Pons (tissue), 1 donor: Measurements from ENCODE around the gene CPN2.

Experiments
- DNase-seq: peaks from one replicate; pipeline ENCODE4 v3.0.0-alpha.2; 2016; ENCODE audit warnings: low spot score

CPN2 gene

DNA sequence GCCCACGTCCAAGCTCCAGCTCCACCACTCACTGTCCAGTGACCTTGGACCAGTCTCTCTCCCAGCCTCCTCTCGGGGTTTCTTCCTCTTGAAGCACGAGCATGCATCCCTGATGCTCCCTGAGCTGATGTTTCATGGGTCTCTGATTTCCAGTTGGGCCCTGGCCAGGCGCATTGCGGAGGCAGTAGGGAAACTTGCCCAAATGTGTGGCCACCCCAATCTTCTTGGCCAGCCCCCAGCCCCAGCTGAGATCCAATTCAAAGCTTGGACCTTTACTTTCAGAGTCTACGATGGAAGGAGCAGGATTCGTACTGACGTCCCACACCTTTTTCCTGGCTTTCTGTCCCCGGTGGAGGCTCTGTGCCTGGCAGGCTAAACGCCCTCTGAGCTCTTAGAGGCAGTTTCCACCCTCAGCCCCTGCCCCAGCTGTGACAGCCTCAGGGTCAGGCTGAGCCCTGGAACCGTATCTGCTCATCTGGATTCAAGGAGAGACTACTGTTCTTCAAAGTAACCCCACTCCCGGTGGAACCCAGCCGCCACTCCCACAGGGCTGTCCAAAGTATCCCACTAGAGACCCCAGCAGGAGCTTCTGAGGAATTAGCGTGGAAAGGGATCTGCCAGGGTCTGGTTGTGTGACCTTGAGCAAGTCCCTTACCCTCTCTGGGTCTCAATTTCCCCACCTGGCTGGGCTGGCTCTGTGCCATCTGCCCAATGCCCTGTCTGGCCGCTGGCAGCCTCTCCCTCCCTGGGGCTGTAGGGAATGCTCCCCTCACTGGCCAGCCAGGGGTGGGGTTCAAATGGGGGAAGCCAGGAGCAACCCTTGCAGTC, 37.4 kb downstream of the CPN2 start:
- DNase-seq, result no peak

DNA sequence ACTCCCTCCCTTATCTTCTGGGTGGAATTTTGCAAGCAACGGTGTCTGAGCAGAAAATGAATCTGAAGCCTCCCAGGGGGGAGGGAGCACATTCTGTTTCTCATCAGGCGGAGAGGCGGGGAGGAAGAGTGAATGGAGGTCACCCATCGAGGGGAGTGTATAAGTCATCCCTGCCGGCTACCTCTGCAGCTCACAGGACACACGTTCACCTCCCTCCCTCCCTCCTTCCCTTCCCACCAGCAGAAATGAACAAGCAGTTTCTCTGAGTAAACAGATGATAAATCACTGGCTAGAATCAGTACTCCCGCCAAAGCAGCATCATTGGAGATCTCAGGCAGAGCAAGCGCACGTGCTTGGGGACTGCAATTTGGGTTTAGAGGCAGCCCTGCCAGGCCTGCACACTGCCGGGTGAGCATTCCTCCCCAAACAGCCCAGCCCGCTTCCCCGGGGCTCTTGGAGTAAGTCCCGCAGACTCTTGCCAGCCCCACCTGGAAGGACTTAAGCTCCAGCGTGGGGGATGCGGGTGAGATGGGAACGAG, 38.3 kb downstream of the CPN2 start:
- no peak for DNase-seq

DNA sequence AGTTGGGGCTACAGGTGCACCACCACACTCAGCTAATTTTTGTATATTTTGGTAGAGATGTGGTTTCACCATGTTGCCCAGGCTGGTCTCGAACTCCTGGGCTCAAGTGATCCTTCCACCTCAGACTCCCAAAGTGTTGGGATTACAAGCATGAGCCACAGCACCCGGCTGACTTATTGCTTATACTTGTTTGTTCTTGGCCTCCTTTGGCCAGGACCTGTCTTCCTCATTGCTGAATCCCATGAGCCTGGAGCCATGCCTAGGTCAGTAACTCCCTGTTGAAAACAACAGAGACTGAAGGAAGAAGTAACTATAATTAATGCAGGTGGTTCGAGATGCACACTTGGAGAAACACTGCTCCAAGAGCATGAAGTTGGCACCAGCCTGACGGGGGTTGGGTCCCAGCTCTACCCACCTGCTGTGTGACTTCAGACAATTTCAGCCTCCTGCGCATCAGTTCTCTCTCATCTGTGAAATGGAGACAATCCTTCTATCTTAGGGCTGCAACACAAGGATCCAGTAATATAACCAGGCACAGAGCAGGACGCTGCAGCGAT, 38.9 kb downstream of the CPN2 start:
- DNase-seq, result no peak

DNA sequence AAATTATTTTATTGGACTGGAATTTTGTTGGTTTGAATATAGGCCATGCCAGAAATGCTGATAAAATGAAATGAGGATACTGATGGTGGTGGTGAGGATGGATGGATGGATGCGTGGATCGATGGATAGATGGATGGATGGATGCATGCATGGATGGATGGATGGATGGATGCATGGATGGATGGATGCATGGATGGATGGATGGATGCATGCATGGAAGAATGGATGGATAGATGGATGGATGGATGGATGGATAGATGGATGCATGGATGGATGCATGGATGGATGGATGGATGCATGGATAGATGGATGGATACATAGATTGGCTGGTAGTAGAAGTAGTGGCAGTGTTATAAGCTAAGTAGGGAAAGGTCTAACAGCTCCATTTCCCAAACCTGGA, 40.1 kb downstream of the CPN2 start:
- no peak for DNase-seq

DNA sequence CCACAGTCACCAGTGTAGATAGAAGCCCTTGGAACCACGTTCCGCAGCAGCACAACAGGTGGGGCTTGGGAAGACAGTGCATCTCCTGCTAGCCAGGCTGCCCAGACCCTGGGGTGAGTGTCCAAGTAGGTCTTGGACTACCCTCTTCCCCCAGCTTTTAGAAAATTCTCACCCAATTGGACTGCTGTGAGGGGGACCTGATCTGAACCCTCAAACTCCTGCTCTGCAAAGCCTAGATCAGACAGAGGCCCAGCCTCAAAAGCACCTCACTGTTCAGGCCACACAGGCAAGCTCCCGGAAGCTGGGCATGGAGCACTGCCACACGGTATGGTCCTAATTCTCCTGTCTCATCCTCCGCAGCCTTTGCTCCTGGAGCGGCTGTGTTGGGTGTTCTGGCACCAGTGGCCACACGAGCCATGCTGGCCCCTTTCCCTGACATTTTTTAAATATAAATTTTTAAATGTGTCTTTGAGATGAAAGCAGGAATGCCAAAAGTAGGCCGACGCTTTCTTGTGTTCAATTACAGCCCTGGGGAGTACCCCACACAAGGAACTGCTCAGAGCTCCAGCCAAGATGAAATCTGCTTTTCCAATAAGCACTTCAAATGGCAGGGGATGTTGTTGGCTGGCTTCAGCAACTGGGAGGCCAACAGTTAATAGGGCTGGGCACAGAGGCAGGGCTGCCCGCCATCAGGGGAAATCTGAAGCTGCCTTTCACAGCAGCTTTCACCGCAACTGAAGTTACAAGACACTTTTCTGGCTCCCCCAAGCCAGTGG, 40.9 kb downstream of the CPN2 start:
- DNase-seq, result no peak

DNA sequence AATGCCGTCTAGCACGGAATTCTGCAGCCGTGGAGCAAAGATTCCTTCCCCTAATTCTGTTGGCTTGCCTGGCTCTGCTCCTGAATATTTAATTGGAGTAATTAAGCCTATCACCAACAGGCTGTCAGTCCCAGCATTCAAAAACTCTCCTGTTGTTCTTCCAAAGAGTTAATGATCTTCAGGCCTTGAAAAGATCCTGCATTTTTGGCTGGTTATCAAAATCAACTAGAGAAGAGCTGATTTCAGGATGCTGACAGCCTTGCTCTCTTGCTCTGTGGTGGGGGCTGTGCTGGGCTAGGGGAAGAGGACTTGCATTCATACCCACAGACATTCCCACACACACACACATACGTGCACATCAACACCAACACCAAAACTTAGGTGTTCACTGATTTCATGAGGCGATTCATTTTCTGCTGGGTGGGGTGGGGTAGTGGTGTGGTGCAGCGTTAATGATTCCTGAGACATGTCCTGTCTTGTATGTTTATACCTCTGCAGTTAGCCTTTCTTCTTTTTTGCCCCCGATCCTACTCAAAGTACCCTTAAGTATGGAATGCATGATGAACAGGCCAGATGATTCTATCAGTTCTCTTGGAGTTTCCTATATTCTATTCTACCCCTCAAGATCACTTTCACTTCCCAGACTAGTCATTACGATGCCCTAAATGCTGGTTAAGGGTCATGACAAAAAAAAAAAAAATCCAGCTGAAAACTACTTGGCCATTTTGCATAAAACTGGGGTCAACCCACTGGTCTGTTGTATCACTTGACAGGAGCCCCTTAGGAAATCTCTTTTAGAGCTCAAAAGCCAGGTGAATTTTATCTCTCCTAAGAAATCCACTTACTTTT, 42.3 kb downstream of the CPN2 start:
- DNase-seq, result no peak

DNA sequence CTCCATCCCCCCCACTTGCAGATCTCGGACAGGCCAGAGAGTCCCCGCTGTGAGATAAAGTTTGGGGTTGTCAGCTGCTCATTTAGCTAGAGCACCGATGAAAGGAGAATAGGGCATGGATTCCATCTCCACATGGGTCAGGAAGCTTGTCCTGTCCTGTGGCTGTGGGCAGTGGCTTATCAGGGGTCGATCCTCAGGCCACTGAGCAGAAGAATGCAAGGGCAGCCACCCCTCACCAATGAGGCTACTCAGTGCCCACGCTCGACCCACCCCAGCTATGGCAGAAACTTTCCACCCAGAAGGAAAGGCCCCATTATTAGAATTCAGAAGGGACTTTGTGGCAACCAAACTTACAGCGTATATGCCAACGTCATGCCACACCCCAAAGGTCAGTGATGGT, 43.3 kb downstream of the CPN2 start:
- DNase-seq, result no peak

DNA sequence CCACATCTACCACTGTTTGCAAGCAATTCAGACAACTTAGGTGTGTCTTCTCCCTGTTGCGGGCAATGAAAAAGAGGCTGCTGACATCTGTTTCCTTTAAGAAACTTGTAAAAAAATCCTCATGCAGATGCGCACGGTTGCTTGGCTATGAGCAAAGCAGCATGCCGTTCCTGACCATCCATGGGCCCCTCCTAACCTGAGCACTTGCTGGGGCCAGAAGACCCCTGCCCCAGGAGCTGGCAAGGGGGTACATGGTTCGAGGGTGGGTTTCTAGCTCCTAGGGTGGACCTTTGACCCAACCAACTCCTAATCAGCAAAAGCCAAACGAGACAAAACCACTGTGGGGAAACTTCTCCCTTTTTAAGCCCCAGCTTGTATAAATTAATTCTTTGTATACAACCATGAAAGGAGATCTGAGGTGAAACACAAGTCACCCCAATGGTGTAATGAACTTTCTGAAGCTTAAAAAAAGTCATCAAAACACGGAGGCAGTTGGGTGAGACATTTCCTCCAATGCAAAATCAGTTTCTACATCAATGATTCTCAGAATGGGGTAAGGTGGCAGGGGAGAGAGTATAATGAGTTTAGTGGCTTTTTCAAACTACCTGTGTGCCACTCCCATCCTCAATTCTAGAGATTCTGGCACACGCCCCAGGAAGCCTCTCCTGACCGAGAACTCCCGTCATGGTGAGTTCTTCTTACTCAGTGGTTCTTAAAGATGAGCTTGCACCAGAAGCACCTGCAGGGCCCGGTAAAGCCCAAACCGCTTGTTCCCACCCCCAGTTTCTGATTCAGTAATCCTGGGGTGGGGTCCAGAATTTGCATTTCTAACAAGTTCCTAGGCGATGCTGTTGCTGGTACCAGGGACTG, 44.1 kb downstream of the CPN2 start:
- no peak for DNase-seq

DNA sequence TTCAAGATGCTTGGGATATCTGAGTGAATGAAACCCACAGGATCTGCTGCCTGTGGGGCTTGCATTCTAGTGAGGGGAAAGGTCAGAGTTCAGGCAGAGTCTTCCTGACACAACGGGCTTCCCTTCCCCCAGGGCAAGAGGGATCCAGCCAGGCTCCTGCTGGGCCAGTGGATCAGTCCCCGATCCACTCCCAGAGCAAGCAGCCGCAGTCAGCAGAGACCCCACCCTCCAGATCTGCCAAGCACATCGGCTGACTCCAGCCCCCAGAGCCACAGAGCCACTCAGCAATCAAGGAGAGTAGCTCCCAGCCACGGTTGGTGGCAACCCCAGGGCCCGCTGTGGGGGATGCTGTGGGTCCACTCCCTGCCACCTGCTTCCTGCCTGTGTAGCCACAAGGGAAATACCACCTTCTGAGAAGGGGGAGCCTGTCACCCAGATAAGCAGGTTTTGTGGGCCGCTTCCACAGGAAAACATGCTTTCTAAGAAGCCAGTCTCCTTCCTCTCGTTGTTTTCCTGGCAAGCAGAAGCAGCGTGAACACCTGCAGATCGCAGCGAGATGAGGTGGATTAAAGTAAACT, 44.9 kb downstream of the CPN2 start:
- DNase-seq, result no peak

DNA sequence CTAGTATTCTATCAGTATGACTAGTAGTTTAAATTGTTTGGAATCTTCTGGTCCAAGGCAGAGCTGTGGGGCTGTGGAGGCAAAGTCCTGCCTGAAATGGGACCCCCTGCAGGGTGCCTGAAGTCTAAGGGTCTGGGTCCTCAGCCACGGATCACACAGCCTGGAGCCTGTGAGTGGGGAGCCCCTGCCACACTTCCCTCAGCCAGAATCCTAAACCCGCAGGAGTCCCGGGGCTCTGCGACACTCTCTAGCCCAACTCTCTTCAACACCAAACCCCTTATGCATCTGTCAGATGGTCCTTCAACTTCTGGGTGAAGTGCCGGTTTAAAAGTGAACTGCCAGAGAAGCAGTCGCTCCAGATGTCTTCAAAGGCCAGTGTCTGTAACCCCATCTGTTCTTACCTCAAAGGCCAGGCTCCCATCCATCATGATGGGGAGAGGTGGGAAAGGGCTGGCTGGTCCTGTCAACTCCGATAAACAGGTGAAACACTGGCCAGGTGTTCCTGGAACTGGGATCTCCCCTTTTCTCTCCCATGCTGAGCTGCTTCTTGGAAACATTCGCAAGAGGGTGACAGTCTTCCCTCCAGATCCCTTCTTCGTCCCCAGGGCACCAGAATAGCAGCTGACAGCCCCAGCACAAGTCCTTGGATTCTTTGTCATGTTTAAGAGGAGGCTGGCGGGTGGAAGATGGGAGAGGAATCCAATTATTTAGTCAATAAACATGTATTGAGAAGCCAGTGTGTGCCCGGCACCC, 45.6 kb downstream of the CPN2 start:
- no peak for DNase-seq

DNA sequence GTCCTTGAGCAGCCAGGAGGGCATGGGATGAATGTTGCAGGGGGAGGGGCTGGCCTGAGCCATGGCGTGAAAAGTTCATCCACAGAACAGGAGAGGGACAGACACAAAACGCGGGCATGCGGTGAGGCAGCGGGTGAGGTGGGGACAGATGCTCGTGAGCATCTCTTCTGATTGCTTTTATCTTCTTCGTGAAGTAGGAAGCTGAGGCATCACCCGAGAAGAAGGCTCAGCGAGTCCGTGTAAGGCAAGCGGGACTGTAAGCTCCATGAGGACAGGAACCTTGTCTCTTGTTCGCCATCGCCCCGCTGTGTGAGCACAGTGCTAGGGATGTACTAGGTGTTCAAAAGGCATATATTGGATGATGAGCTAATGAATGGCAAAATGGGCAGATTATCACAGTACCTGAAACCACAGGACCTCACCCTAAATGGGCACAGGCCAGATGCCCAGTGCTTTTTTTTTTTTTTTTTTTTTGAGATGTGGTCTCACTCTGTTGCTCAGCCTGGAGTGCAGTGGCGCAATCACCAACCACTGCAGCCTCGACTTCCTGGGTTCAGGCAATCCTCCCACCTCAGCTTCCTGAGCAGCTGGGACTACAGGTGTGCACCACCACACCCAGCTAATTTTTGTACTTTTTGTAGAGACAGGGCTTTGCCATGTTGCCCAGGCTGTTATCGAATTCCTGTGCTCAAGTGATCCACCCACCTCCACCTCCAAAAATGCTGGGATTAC, 46.8 kb downstream of the CPN2 start:
- DNase-seq, result no peak

DNA sequence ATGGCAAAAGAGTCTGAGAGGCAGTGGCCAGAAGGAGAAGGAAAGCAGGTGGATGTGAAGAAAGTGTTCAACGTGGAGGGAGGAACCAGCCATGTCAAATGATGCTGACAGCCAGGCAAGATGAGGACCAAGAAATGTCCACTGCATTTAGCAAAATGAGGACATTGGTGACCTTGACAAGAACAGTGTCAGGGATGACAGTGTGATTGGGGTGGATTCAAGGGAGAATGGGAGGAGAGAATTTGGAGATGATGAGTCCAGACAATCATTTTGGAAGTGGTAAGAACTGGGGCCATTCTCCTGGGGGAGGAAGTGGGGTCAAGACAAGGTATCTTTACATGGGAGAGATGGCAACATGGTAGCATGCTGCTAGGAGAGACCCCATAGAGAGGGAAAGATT, 47.4 kb downstream of the CPN2 start:
- DNase-seq, result no peak

DNA sequence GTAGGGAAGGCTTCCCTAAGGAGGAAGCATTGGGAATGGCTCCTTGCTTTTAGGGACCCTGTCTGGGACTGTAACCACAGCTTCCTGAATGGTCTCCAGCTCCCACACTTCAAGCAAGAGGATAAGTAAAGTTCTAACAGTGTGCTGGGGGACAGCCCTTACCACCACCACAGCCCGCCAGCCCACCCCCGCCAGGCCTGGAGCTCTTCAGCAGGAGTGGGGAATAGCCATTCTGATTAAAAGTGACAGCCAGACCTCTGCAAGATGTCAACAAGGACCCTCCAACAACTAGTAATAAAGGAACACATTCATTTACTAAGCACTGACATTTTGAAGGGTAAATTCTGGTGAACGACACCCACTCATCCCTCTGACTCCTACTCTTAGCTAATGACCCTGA, 49.4 kb downstream of the CPN2 start:
- DNase-seq, result no peak

DNA sequence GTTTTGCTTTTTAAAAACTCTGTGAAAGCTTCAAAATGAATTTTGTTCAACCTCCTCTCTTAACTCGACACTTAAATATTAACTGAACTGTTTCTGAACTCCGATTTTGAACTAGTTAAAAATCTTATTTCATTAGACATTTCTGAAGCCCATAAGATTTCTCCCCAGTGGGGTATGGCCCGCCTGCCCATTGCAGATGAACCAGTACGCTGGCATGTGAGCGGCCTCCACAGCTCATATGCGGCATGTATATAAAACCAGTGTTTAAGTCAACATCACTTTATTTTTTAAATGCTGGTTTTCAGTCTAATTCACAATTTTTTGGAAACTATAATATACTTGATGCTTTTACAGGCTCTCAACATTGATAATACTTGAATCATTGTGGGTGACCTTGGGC, 50.2 kb downstream of the CPN2 start:
- DNase-seq, result no peak

DNA sequence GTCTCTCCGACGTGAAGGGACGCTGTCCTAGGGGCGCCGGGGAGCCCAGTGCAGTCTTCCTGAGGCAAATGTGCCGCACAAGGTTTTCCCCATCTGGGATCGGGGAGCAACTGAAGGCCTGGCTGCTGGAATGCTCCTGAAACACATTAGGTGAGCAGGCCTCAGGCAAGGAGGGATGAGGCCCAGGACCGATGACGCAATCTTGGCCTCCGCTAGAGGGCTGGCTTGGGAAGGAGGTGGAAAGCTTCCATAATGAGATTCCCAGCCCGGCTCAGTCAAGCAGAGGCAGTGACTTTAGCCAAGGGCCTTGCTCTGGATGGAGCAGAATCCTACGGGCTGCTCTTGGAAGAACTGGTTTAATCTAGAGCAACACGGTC, 50.8 kb downstream of the CPN2 start:
- DNase-seq, result peak; percentile 36

DNA sequence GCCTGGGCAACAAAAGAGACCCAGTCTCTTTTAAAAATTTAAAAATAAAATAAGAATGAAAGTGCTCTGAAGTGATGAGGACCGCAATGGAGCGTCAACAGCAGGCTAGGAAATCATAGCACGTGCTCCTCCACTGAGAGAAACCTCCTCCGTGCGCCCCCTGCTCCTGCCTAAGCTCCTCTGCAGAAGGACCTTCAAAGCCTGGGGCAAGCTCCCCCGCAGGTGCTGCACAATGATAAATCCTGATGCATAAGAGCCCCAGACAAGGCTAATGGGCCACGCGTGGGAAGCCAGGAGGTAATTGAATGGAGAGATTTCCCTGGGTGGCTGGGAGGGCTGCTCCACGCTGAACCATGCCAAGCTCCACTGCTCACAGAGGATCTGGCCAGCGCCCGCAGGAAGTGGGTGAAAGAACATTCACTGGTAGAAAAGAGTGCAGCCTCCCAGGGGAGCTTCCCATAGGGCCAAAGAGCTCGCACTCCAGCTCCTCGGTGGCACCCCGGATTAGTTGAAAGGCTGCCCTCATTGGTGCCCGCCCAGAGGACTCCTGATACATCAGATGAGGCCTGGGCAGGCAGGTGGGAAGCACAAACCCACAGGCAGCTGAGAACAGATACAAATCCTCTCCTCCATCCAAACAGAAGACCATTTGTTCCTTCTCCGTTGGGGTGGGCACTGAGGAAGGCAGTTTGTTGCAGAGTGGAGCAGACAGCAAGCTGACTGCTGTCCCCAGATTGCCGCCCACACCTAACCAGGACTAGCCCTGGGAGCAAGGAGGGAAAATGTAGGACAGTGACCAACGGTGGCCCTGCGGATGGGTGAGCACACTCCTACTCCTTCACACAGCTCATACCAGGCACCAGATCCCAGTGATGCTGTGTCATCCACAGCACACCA, 52.5 kb downstream of the CPN2 start:
- DNase-seq, result no peak

DNA sequence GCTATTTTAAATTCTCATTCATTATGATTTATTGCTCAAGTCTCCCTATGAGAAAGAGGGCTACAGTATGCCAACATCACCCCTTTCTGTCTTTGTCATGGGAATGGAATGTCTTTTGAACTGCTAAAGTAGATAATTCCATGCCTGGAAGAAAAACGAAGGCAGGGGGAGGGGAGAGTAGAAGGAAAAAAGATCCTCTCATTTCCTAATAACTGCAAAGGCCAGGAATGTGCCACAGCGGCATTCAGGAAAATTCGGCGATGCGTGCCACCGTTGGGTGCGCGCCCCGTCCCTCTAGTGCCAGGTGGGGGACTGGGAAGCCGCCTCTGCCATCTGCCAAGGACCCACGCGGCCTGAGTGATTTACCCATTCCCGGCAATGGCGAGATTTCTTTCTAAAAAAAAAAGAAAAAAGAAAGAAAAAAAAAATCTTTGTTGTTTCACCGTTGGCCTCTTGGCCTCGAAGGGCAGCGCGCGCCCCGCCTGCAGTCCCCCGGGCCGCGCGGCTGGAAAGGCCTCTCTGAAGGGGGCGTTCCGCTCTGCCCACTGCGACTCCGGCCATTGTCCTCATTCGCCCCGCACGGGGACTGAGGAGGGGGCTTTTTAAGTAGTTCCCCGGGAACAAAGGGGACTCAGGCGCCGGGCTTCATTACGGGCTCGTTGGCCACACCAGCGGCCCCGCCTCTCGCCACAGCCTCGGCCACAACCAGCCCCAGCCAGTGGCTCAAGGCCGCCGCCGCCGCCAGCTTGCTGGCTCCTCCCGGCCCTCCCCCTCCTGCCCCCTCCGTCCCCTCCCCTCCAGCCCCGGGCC, 54.5 kb downstream of the CPN2 start:
- no peak for DNase-seq

DNA sequence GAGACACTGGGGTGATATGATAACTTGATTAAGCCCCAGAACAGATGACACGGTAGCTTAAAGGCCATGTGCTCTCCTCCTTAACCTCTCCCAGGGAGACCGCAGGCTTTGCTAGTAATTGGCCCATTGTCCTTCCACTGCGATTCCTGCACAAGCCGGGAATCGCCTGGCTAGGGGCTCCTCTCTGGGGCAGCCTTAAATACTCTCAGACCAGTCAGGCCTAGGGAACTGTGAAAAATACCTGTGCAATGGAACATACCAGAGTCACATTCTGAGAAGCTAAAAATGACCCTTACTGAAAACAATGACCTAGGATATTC, 56.3 kb downstream of the CPN2 start:
- DNase-seq, result no peak
